Trophoblast cell (in vitro differentiated cells and primary cell): Measurements from ENCODE around the gene SGTA.

Experiments
- DNase-seq, 2 donors: peaks; one replicate each; pipeline ENCODE4 v3.0.0-alpha.2; 2016
- H2AFZ ChIP-seq: 2 replicates; pipeline ENCODE4 v1.6.1; 2013; ENCODE audit warnings: low read length, moderate library complexity, mild to moderate bottlenecking; ENCODE audit not compliant: insufficient read depth, poor library complexity
- H2AK5ac ChIP-seq: 2 replicates; pipeline ENCODE4 v1.6.1; 2013; ENCODE audit warnings: mild to moderate bottlenecking, low read length
- H2BK120ac ChIP-seq: 2 replicates; pipeline ENCODE4 v1.6.1; 2013; ENCODE audit warnings: low read length, mild to moderate bottlenecking, moderate library complexity; ENCODE audit not compliant: insufficient read depth, poor library complexity
- H2BK12ac ChIP-seq: 2 replicates; pipeline ENCODE4 v1.6.1; 2013; ENCODE audit warnings: mild to moderate bottlenecking, low read length, moderate library complexity
- H2BK5ac ChIP-seq: 2 replicates; pipeline ENCODE4 v1.6.1; 2013; ENCODE audit warnings: low read length, low read depth, moderate library complexity, mild to moderate bottlenecking; ENCODE audit not compliant: poor library complexity
- H3K14ac ChIP-seq: 2 replicates; pipeline ENCODE4 v1.6.1; 2013; ENCODE audit warnings: mild to moderate bottlenecking, low read length
- H3K18ac ChIP-seq: 2 replicates; pipeline ENCODE4 v1.6.1; 2013; ENCODE audit warnings: mild to moderate bottlenecking, low read length
- H3K23ac ChIP-seq: 2 replicates; pipeline ENCODE4 v1.6.1; 2013; ENCODE audit warnings: low read length
- H3K27ac ChIP-seq: 2 replicates; pipeline ENCODE4 v1.5.1; 2013; ENCODE audit warnings: low read depth, mild to moderate bottlenecking, inconsistent platforms, low read length, moderate library complexity
- H3K27me3 ChIP-seq: 2 replicates; pipeline ENCODE4 v1.6.1; 2013; ENCODE audit warnings: inconsistent platforms, mild to moderate bottlenecking, low read length, moderate library complexity; ENCODE audit not compliant: insufficient read depth
- H3K36me3 ChIP-seq, 2 experiments: 1 replicate in 1 of 2; 2 replicates in 1 of 2; pipeline ENCODE4 v1.6.1; 2013; ENCODE audit warnings: low read length in 2 of 2, mild to moderate bottlenecking in 2 of 2, moderate library complexity in 1 of 2; ENCODE audit not compliant: insufficient read depth in 2 of 2, control insufficient read depth in 1 of 2
- H3K4ac ChIP-seq: 2 replicates; pipeline ENCODE4 v1.6.1; 2013; ENCODE audit warnings: low read depth, mild to moderate bottlenecking, low read length, moderate library complexity
- H3K4me1 ChIP-seq, 2 experiments: 1 replicate in 1 of 2; 2 replicates in 1 of 2; pipeline ENCODE4 v1.6.1; 2013; ENCODE audit warnings: low read length in 2 of 2, mild to moderate bottlenecking in 2 of 2, moderate library complexity in 1 of 2; ENCODE audit not compliant: insufficient read depth in 2 of 2, control insufficient read depth in 1 of 2
- H3K4me2 ChIP-seq: 2 replicates; pipeline ENCODE4 v1.6.1; 2013; ENCODE audit warnings: inconsistent platforms, mild to moderate bottlenecking, low read length, moderate library complexity
- H3K4me3 ChIP-seq: 2 replicates; pipeline ENCODE4 v1.5.1; 2013; ENCODE audit warnings: mild to moderate bottlenecking, low read depth, low read length, inconsistent platforms
- H3K79me1 ChIP-seq: one replicate; pipeline ENCODE4 v1.6.1; 2013; ENCODE audit warnings: low read length
- H3K79me2 ChIP-seq: 2 replicates; pipeline ENCODE4 v1.6.1; 2013; ENCODE audit warnings: low read length, mild to moderate bottlenecking; ENCODE audit not compliant: control insufficient read depth, insufficient read depth, poor library complexity
- H3K9ac ChIP-seq: 2 replicates; pipeline ENCODE4 v1.6.1; 2013; ENCODE audit warnings: mild to moderate bottlenecking, low read length
- H3K9me3 ChIP-seq: 2 replicates; pipeline ENCODE4 v1.6.1; 2013; ENCODE audit warnings: low read depth, mild to moderate bottlenecking, control low read depth, inconsistent platforms, low read length; ENCODE audit not compliant: insufficient read depth
- H4K12ac ChIP-seq: 2 replicates; pipeline ENCODE4 v1.6.1; 2013; ENCODE audit warnings: low read depth, mild to moderate bottlenecking, low read length, moderate library complexity
- H4K8ac ChIP-seq: 2 replicates; pipeline ENCODE4 v1.6.1; 2013; ENCODE audit warnings: low read depth, mild to moderate bottlenecking, low read length, moderate library complexity
- H4K91ac ChIP-seq: one replicate; pipeline ENCODE4 v1.6.1; 2013; ENCODE audit warnings: low read depth, mild to moderate bottlenecking, low read length, moderate library complexity
- WGBS: extraction: QIAGEN DNeasy Blood & Tissue Kit; methylation state at CpG from one replicate; pipeline ENCODE4 v1.1.7; 2013; ENCODE audit warnings: missing lambda C conversion rate; ENCODE audit not compliant: insufficient read length, insufficient coverage; ENCODE audit errors: extremely low coverage; 5-methylcytosine and 5-hydroxymethylcytosine counted together

Gene SGTA

GRCh38 chr19:2783781-2784145 lies 690 bp upstream of the SGTA start:
- no peaks in the 10 kb centered on the region for H3K27me3 ChIP-seq
- no peak overlapping the region for H3K4ac ChIP-seq
- peaks cover 5 to 11% of the 10 kb centered on the region in 2 experiments for H3K4me1 ChIP-seq
- no peak overlapping the region for H3K18ac ChIP-seq
- H3K14ac ChIP-seq: no peak overlapping the region
- H2AK5ac ChIP-seq: no peak overlapping the region
- H3K23ac ChIP-seq: no peak overlapping the region
- no peak overlapping the region for H3K9ac ChIP-seq
- H4K12ac ChIP-seq: no peak overlapping the region
- no peak overlapping the region for H3K4me3 ChIP-seq
- H3K36me3 ChIP-seq: peaks cover 12 to 13% of the 10 kb centered on the region in 2 experiments
- peaks cover 10% of the 10 kb centered on the region for H3K79me1 ChIP-seq
- DNase-seq: peak in 1 of 2 donors; percentile 3
- no peak overlapping the region for H2BK120ac ChIP-seq
- no peaks in the 10 kb centered on the region for H3K9me3 ChIP-seq
- peak overlapping the region; percentile 32 for H3K27ac ChIP-seq
- H2BK12ac ChIP-seq: no peak overlapping the region
- peaks cover 44% of the 10 kb centered on the region for H3K79me2 ChIP-seq
- no CpG with 5 or more reads among the region's 7 CpGs for WGBS
- H4K91ac ChIP-seq: no peak overlapping the region
- peak overlapping the region; percentile 63 for H3K4me2 ChIP-seq
- no peak overlapping the region for H4K8ac ChIP-seq
- no peak overlapping the region for H2BK5ac ChIP-seq
- H2AFZ ChIP-seq: no peak overlapping the region

- peak overlapping the region; percentile 92 for H4K12ac ChIP-seq
- DNase-seq: peak; percentile 36 to 55
- peak overlapping the region; percentile 90 for H3K4me3 ChIP-seq
- H3K27ac ChIP-seq: no peak overlapping the region
- peak overlapping the region; percentile 90 for H3K4me2 ChIP-seq
- peak overlapping the region; percentile 35 for H2BK12ac ChIP-seq
- H4K8ac ChIP-seq: peak overlapping the region; percentile 96
- H3K9me3 ChIP-seq: no peaks in the 10 kb centered on the region
- peak overlapping the region; percentile 95 for H2BK120ac ChIP-seq
- peak overlapping the region; percentile 100 for H3K4ac ChIP-seq
- H3K79me1 ChIP-seq: peaks cover 10% of the 10 kb centered on the region
- H3K23ac ChIP-seq: no peak overlapping the region
- H2AFZ ChIP-seq: peak overlapping the region; percentile 96
- H4K91ac ChIP-seq: peak overlapping the region; percentile 97
- H3K18ac ChIP-seq: peak overlapping the region; percentile 97
- H2BK5ac ChIP-seq: peak overlapping the region; percentile 94
- peak overlapping the region; percentile 98 for H3K14ac ChIP-seq
- peaks cover 15 to 18% of the 10 kb centered on the region in 2 experiments for H3K36me3 ChIP-seq
- peaks cover 5 to 11% of the 10 kb centered on the region in 2 experiments for H3K4me1 ChIP-seq
- peak overlapping the region; percentile 92 for H3K9ac ChIP-seq
- no CpG with 5 or more reads among the region's 24 CpGs for WGBS
- H2AK5ac ChIP-seq: peak overlapping the region; percentile 100
- H3K27me3 ChIP-seq: no peaks in the 10 kb centered on the region
- peaks cover 53% of the 10 kb centered on the region for H3K79me2 ChIP-seq
Observed at GRCh38 chr19:2782329-2782935, 641 bp downstream of the SGTA start.

- no peak overlapping the region for H4K91ac ChIP-seq
- no peaks in the 10 kb centered on the region for H3K9me3 ChIP-seq
- H3K4ac ChIP-seq: peak overlapping the region; percentile 66
- peaks cover 18 to 26% of the 10 kb centered on the region in 2 experiments for H3K36me3 ChIP-seq
- no peak overlapping the region for H2AFZ ChIP-seq
- H3K14ac ChIP-seq: no peak overlapping the region
- no peak overlapping the region for H3K23ac ChIP-seq
- peaks cover 7 to 14% of the 10 kb centered on the region in 2 experiments for H3K4me1 ChIP-seq
- no peaks in the 10 kb centered on the region for H3K27me3 ChIP-seq
- WGBS: no CpG with 5 or more reads among the region's 7 CpGs
- H3K4me3 ChIP-seq: no peak overlapping the region
- peaks cover 56% of the 10 kb centered on the region for H3K79me2 ChIP-seq
- no peak overlapping the region for H2BK120ac ChIP-seq
- peaks cover 7% of the 10 kb centered on the region for H3K79me1 ChIP-seq
- H4K12ac ChIP-seq: no peak overlapping the region
- no peak overlapping the region for H4K8ac ChIP-seq
- H3K27ac ChIP-seq: no peak overlapping the region
- no peak overlapping the region for H2BK5ac ChIP-seq
- H2AK5ac ChIP-seq: no peak overlapping the region
- H3K18ac ChIP-seq: no peak overlapping the region
- H3K4me2 ChIP-seq: no peak overlapping the region
- H3K9ac ChIP-seq: no peak overlapping the region
- DNase-seq: no peak
- H2BK12ac ChIP-seq: no peak overlapping the region
Observed at GRCh38 chr19:2780284-2780683, 2.8 kb downstream of the SGTA start.

- no peak overlapping the region for H4K12ac ChIP-seq
- H3K4me2 ChIP-seq: no peak overlapping the region
- 100% methylated on average over 2 of the region's 14 CpGs for WGBS
- H3K27ac ChIP-seq: no peak overlapping the region
- H4K8ac ChIP-seq: no peak overlapping the region
- no peak overlapping the region for H3K14ac ChIP-seq
- H3K79me1 ChIP-seq: peaks cover 7% of the 10 kb centered on the region
- peaks cover 20 to 33% of the 10 kb centered on the region in 2 experiments for H3K36me3 ChIP-seq
- H3K23ac ChIP-seq: no peak overlapping the region
- H3K79me2 ChIP-seq: peaks cover 63% of the 10 kb centered on the region
- H3K4me3 ChIP-seq: no peak overlapping the region
- no peaks in the 10 kb centered on the region for H3K27me3 ChIP-seq
- H3K9me3 ChIP-seq: no peaks in the 10 kb centered on the region
- no peak overlapping the region for H2AK5ac ChIP-seq
- H3K9ac ChIP-seq: no peak overlapping the region
- no peak overlapping the region for H2AFZ ChIP-seq
- H2BK12ac ChIP-seq: no peak overlapping the region
- no peak overlapping the region for H3K18ac ChIP-seq
- no peak overlapping the region for H2BK5ac ChIP-seq
- peak overlapping the region; percentile 90 for H3K4ac ChIP-seq
- H3K4me1 ChIP-seq: peaks cover 12 to 16% of the 10 kb centered on the region in 2 experiments
- DNase-seq: no peak
- no peak overlapping the region for H2BK120ac ChIP-seq
- H4K91ac ChIP-seq: no peak overlapping the region
Observed at GRCh38 chr19:2779121-2779740, 3.8 kb downstream of the SGTA start.
